Keratinocyte (primary cell): ENCODE measurements around the gene SPATA2. TPM values are rescaled to one million over a fixed set of nuclear protein-coding genes. Genes with fewer than 3 reads are reported as not detected.

Experiments
- DNase-seq: peaks from one replicate; pipeline ENCODE4 v3.0.0-alpha.2; 2011; ENCODE audit warnings: low read depth, missing footprints, low spot score
- FAIRE-seq: peaks from 2 replicates; lab custom pipeline; 2011; peaks lifted over from hg19 to GRCh38; lab: Jason Lieb, UNC
- H2AFZ ChIP-seq: 2 replicates; pipeline ENCODE4 v1.6.0; 2012; ENCODE audit warnings: low read length, control low read depth, inconsistent platforms; ENCODE audit not compliant: control insufficient read depth
- H3K27ac ChIP-seq: 2 replicates; pipeline ENCODE4 v1.5.1; 2011; ENCODE audit warnings: low read length; ENCODE audit not compliant: control insufficient read depth, insufficient read depth
- H3K27me3 ChIP-seq: 3 replicates; pipeline ENCODE4 v1.6.0; 2011; ENCODE audit warnings: low read length; ENCODE audit not compliant: control insufficient read depth, insufficient read depth; ENCODE audit errors: extremely low read depth
- H3K36me3 ChIP-seq, 2 experiments: 2 replicates in 1 of 2; 3 replicates in 1 of 2; pipeline ENCODE4 v1.5.1; 2011; ENCODE audit warnings: low read length in 2 of 2, mild to moderate bottlenecking in 1 of 2; ENCODE audit not compliant: control insufficient read depth in 2 of 2, insufficient read depth in 2 of 2; ENCODE audit errors: extremely low read depth in 1 of 2
- H3K4me1 ChIP-seq: 3 replicates; pipeline ENCODE4 v1.5.1; 2011; ENCODE audit warnings: low read length; ENCODE audit not compliant: control insufficient read depth, insufficient read depth; ENCODE audit errors: extremely low read depth
- H3K4me2 ChIP-seq: 3 replicates; pipeline ENCODE4 v1.6.0; 2011; ENCODE audit warnings: low read depth, low read length; ENCODE audit not compliant: control insufficient read depth, insufficient read depth; ENCODE audit errors: extremely low read depth
- H3K4me3 ChIP-seq, 3 experiments: fragments of 200-600 bp in 1 of 3; sonication (generic) in 1 of 3; 2 replicates in 2 of 3; 3 replicates in 1 of 3; pipeline ENCODE4 v1.5.1; 2011 to 2016; ENCODE audit warnings: low read length in 3 of 3, mild to moderate bottlenecking in 3 of 3, control low read depth in 2 of 3, inconsistent platforms in 1 of 3, low read depth in 1 of 3, mixed read lengths in 1 of 3, mixed run types in 1 of 3, moderate library complexity in 1 of 3; ENCODE audit not compliant: control insufficient read depth in 2 of 3, insufficient read depth in 2 of 3; ENCODE audit errors: extremely low read depth in 1 of 3
- H3K79me2 ChIP-seq: 2 replicates; pipeline ENCODE4 v1.6.0; 2012; ENCODE audit warnings: low read length; ENCODE audit not compliant: control insufficient read depth, insufficient read depth
- H3K9ac ChIP-seq: 3 replicates; pipeline ENCODE4 v1.6.0; 2011; ENCODE audit warnings: low read length; ENCODE audit not compliant: control insufficient read depth, insufficient read depth; ENCODE audit errors: extremely low read depth
- H3K9me1 ChIP-seq: 3 replicates; pipeline ENCODE4 v1.6.0; 2011; ENCODE audit warnings: low read length; ENCODE audit not compliant: control insufficient read depth, insufficient read depth; ENCODE audit errors: extremely low read depth
- H3K9me3 ChIP-seq: 2 replicates; pipeline ENCODE4 v1.5.1; 2012; ENCODE audit warnings: low read depth, low read length; ENCODE audit not compliant: control insufficient read depth
- H4K20me1 ChIP-seq: 3 replicates; pipeline ENCODE4 v1.6.0; 2011; ENCODE audit warnings: low read length; ENCODE audit not compliant: control insufficient read depth, insufficient read depth; ENCODE audit errors: extremely low read depth
- CTCF ChIP-seq, 3 experiments: IDR thresholded peaks in 1 of 3; conservative IDR thresholded peaks in 1 of 3; optimal IDR thresholded peaks in 1 of 3; 2 replicates in 2 of 3; 3 replicates in 1 of 3; pipeline versions ENCODE3 to v1.5.1; 2011; ENCODE audit warnings: low read length in 3 of 3, mild to moderate bottlenecking in 3 of 3, moderate library complexity in 2 of 3, control low read depth in 1 of 3, inconsistent platforms in 1 of 3; ENCODE audit not compliant: insufficient read depth in 2 of 3; ENCODE audit errors: extremely low read depth in 1 of 3
- EZH2 ChIP-seq: IDR thresholded peaks from one replicate; pipeline ENCODE4 v1.6.1; 2012; ENCODE audit warnings: inconsistent platforms, mild to moderate bottlenecking, low read length, moderate library complexity
- dilution Hi-C: fragments of 300-500 bp; cut with MboI; formaldehyde crosslinking; loops from one replicate; pipeline ENCODE4 v1.7.0; 2020; ENCODE audit warnings: low sequenced_read_pairs; ENCODE audit not compliant: extremely low pct_ligation_motif_present
- polyA plus RNA-seq, 5 experiments: library from polyadenylated mRNA; depleted of rRNA in 3 of 5; stranded (reverse) in 3 of 5; stranded (forward) in 1 of 5; unstranded in 1 of 5; fragments of >200 nt; gene quantifications; 1 replicate in 1 of 5; 2 replicates in 3 of 5; 3 replicates in 1 of 5; pipeline versions ENCODE4 v1.2.1 to v1.2.3, GENCODE V29; 2011 to 2012; ENCODE audit warnings: missing spikeins in 2 of 5, low read depth in 1 of 5, low replicate concordance in 1 of 5

SPATA2 gene
- polyA plus RNA-seq, 1 donor (not counting 4 experiments of a cell fraction or from before 2014, with no cell fraction given), result 3.2 TPM

GRCh38 chr20:49928411-49929141 is 13.2 kb upstream of the SPATA2 start:
- TF ChIP-seq EZH2, result no peak
- peak; percentile 81 to 97 (median 85) for TF ChIP-seq CTCF (optimal IDR thresholded peaks at IDR 0.05 in 1 of 3, IDR thresholded peaks at IDR 0.05 in 1 of 3, conservative IDR thresholded peaks at IDR 0.05 in 1 of 3; ENCODE audit: extremely low read depth in 1 of 3, insufficient read depth in 2 of 3, low read length in 3 of 3)
- no peaks in the 10 kb centered on the region for H3K9me1 ChIP-seq
- H3K4me2 ChIP-seq, result peak overlapping the region; percentile 52
- dilution Hi-C loops, result no loop called here
- H2AFZ ChIP-seq, result peak overlapping the region; percentile 85
- no peaks in the 10 kb centered on the region for H3K27me3 ChIP-seq
- H3K4me3 ChIP-seq, result peak overlapping the region in 1 of 3 experiments; percentile 14
- peaks cover 6% of the 10 kb centered on the region for H3K4me1 ChIP-seq
- DNase-seq (no peak), FAIRE-seq (peak; percentile 67)
- no peaks in the 10 kb centered on the region for H3K36me3 ChIP-seq
- H4K20me1 ChIP-seq, result no peaks in the 10 kb centered on the region
- no peak overlapping the region for H3K27ac ChIP-seq
- no peaks in the 10 kb centered on the region for H3K9me3 ChIP-seq
- H3K79me2 ChIP-seq, result no peaks in the 10 kb centered on the region
- peak overlapping the region; percentile 22 for H3K9ac ChIP-seq

- Histone ChIP-seq H3K36me3 (no peaks in the 10 kb centered on the region), H3K4me1 (peaks cover 6% of the 10 kb centered on the region), H4K20me1 (no peaks in the 10 kb centered on the region), H3K79me2 (no peaks in the 10 kb centered on the region), H3K27me3 (no peaks in the 10 kb centered on the region), H3K4me2 (no peak overlapping the region), H3K27ac (no peak overlapping the region), H3K9me3 (no peaks in the 10 kb centered on the region), H3K9me1 (no peaks in the 10 kb centered on the region), H2AFZ (no peak overlapping the region), H3K9ac (no peak overlapping the region), H3K4me3 (no peak overlapping the region)
- TF ChIP-seq EZH2 (no peak), CTCF (optimal IDR thresholded peaks at IDR 0.05 in 1 of 3, IDR thresholded peaks at IDR 0.05 in 1 of 3, conservative IDR thresholded peaks at IDR 0.05 in 1 of 3; ENCODE audit: extremely low read depth in 1 of 3, insufficient read depth in 2 of 3, low read length in 3 of 3) (no peak)
- dilution Hi-C loops, result no loop called here
- DNase-seq (no peak), FAIRE-seq (no peak)
These were observed 10.6 kb upstream of the SPATA2 start for GRCh38 chr20:49925901-49926454.
